Measurements from ENCODE around the gene CCT7. TPM values are rescaled to one million over a fixed set of nuclear protein-coding genes. Genes with fewer than 3 reads are reported as not detected.

Gene CCT7
- total and polyA plus RNA-seq, 10 of the 15 experiments (the other 5 are each of a cell fraction or from before 2014, with no cell fraction given), result 206 to 598 (median 486) TPM

DNA sequence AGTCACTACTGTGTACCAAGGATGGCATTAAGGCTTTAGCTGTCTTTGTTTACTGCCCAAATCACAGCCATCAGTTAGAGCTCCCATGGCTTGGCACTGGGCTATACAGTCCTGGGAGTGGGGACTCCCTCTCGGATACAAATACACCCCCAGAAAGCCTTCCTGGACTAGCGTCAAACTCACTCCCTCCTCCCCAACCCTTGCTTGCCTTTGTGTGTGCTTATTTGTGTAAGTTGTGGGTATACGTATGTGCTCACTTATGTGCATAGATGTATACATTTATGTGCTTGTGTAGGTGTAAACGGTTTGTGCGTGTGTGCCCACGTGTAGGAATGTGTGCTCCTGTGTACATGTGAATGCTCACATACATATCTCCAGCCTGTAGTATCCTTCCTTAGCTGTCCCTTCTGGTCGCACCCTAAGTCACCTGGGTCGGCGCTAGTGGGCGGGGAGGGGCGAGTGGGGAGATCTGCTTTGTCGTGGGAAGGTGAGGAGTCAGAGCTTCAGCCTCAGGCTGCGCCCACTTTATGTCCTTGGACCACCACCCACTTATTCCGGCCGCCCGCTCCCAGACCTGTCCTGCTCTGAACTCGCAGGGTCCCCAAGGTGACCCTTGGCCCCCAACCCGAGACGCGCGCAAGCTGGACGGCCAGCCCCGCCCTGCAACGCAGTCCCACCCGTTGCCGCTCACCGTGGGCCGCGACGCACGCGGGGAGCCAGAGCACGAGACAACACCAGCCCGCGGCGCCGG, 1.5 kb upstream of the CCT7 start:
- Histone ChIP-seq H2AFZ (ENCODE audit: control insufficient read depth, low read depth, low read length) (peak overlapping the region; percentile 86), H3K4me1 (ENCODE audit: control insufficient read depth, insufficient read depth, low read length) (peaks cover 4% of the 10 kb centered on the region), H3K27me3 (replicated peaks in 1 of 2; ENCODE audit: control insufficient read depth in 2 of 2, insufficient read depth in 2 of 2, low read length in 1 of 2) (no peaks in the 10 kb centered on the region), H3K9ac (ENCODE audit: control insufficient read depth, insufficient read depth, low read length) (peak overlapping the region; percentile 62; the same call in 1 of the 2 replicates), H3K36me3 (ENCODE audit: control insufficient read depth in 2 of 2, insufficient read depth in 2 of 2, low read length in 1 of 2) (peaks cover 0 to 6% of the 10 kb centered on the region in 2 experiments; a peak in 2 of 4 replicates), H3K27ac (ENCODE audit: control insufficient read depth, insufficient read depth) (peak overlapping the region; percentile 50), H3K4me3 (peak overlapping the region; percentile 78; the same call in 1 of the 2 replicates), H3K4me2 (ENCODE audit: control insufficient read depth, insufficient read depth) (peak overlapping the region; percentile 99), H3K9me3 (replicated peaks; ENCODE audit: control insufficient read depth, insufficient read depth, low read length) (no peaks in the 10 kb centered on the region), H4K20me1 (ENCODE audit: control insufficient read depth, insufficient read depth) (0 out of 2 replicates have a peak, but pooled peaks cover 4% of the 10 kb centered on the region), H3K79me2 (ENCODE audit: control insufficient read depth, insufficient read depth, low read length) (peaks cover 35% of the 10 kb centered on the region)
- ATAC-seq (peak; percentile 13), DNase-seq (ENCODE audit: low read depth, low spot score) (no peak), FAIRE-seq (no peak)
- in situ Hi-C loops (cut with MboI), result no loop called here
- BruUV-seq (replicated peaks), result no TSS peak
- intact Hi-C loops (cut with micrococcal nuclease; ENCODE audit: unreplicated experiment), result loop anchor here (5.0 kb wide), 1 partner anchor 155 kb away; the partner anchor contains the start of gene ALMS1
- ChIA-PET CTCF (interaction anchor here (0.9 to 9.8 kb wide), 5 partner anchors 13 to 127 kb away, joined by 3 to 99 read pairs (median 7); partner anchors contain the start of genes EGR4 and SMYD5), POLR2A (interaction anchor here (0.5 to 3.4 kb wide), 7 partner anchors 12 to 125 kb away, joined by 3 to 14 read pairs (median 4); partner anchors contain the start of genes FBXO41 and SMYD5), RAD21 (ENCODE audit: unreplicated experiment) (interaction anchor here (0.5 to 3.2 kb wide), 8 partner anchors 12 to 1718 kb away, joined by 3 to 22 read pairs (median 4); partner anchors contain the start of gene SMYD5), SMC1A (ENCODE audit: uncharacterized antibody, unreplicated experiment) (interaction anchor here (1.1 to 2.4 kb wide), 4 partner anchors 15 to 58 kb away, joined by 3 to 10 read pairs (median 6); no protein-coding TSS in a partner anchor)
- 6% methylated on average over 22 of the region's 37 CpGs for WGBS (ENCODE audit: insufficient coverage, insufficient replicate concordance, low lambda C conversion rate, missing lambda C conversion rate)
- TF ChIP-seq, protein P1, sequence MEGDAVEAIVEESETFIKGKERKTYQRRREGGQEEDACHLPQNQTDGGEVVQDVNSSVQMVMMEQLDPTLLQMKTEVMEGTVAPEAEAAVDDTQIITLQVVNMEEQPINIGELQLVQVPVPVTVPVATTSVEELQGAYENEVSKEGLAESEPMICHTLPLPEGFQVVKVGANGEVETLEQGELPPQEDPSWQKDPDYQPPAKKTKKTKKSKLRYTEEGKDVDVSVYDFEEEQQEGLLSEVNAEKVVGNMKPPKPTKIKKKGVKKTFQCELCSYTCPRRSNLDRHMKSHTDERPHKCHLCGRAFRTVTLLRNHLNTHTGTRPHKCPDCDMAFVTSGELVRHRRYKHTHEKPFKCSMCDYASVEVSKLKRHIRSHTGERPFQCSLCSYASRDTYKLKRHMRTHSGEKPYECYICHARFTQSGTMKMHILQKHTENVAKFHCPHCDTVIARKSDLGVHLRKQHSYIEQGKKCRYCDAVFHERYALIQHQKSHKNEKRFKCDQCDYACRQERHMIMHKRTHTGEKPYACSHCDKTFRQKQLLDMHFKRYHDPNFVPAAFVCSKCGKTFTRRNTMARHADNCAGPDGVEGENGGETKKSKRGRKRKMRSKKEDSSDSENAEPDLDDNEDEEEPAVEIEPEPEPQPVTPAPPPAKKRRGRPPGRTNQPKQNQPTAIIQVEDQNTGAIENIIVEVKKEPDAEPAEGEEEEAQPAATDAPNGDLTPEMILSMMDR (IDR thresholded peaks at IDR 0.05 in 2 of 3, conservative IDR thresholded peaks at IDR 0.05 in 1 of 3; ENCODE audit: control insufficient read depth in 2 of 3, extremely low read depth in 1 of 3, insufficient read depth in 1 of 3, low read depth in 3 of 3, low read length in 3 of 3), result peak in 2 of 3 experiments; percentile 10 to 12; a peak in 2 of 6 replicates
- peak; percentile 89 for TF ChIP-seq NR2F1 (conservative IDR thresholded peaks at IDR 0.05)
- TF ChIP-seq YY1 (IDR thresholded peaks at IDR 0.05; ENCODE audit: low read depth, low read length), result peak; percentile 23; the same call in 1 of the 2 replicates
- TF ChIP-seq NR2C1 (IDR thresholded peaks at IDR 0.05), result 0 out of 2 replicates have a peak, but pooled peaks have one; percentile 39
- TF ChIP-seq BHLHE40 (IDR thresholded peaks at IDR 0.05; ENCODE audit: borderline replicate concordance in 1 of 2, low read depth in 2 of 2, low read length in 1 of 2), result peak in 1 of 2 experiments; percentile 58; a peak in 2 of 4 replicates
- no peak for TF ChIP-seq SPI1 (IDR thresholded peaks at IDR 0.05; ENCODE audit: borderline replicate concordance, insufficient read depth, low read depth, low read length)
- TF ChIP-seq, protein P2, sequence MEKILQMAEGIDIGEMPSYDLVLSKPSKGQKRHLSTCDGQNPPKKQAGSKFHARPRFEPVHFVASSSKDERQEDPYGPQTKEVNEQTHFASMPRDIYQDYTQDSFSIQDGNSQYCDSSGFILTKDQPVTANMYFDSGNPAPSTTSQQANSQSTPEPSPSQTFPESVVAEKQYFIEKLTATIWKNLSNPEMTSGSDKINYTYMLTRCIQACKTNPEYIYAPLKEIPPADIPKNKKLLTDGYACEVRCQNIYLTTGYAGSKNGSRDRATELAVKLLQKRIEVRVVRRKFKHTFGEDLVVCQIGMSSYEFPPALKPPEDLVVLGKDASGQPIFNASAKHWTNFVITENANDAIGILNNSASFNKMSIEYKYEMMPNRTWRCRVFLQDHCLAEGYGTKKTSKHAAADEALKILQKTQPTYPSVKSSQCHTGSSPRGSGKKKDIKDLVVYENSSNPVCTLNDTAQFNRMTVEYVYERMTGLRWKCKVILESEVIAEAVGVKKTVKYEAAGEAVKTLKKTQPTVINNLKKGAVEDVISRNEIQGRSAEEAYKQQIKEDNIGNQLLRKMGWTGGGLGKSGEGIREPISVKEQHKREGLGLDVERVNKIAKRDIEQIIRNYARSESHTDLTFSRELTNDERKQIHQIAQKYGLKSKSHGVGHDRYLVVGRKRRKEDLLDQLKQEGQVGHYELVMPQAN (conservative IDR thresholded peaks at IDR 0.05), result peak; percentile 74
- TF ChIP-seq LARP7 (IDR thresholded peaks at IDR 0.05), result peak; percentile 53; the same call in 1 of the 2 replicates
- TF ChIP-seq HCFC1 (IDR thresholded peaks at IDR 0.05; ENCODE audit: low read length), result no peak
- TF ChIP-seq EZH2 (IDR thresholded peaks at IDR 0.05; ENCODE audit: borderline replicate concordance, control insufficient read depth, low read depth, low read length), result no peak
- TF ChIP-seq, protein P3, sequence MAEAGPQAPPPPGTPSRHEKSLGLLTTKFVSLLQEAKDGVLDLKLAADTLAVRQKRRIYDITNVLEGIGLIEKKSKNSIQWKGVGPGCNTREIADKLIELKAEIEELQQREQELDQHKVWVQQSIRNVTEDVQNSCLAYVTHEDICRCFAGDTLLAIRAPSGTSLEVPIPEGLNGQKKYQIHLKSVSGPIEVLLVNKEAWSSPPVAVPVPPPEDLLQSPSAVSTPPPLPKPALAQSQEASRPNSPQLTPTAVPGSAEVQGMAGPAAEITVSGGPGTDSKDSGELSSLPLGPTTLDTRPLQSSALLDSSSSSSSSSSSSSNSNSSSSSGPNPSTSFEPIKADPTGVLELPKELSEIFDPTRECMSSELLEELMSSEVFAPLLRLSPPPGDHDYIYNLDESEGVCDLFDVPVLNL (IDR thresholded peaks at IDR 0.05; ENCODE audit: low read depth, low read length), result no peak
- TF ChIP-seq BACH1 (IDR thresholded peaks at IDR 0.05; ENCODE audit: borderline replicate concordance), result peak; percentile 12; the same call in 1 of the 2 replicates
- 0 out of 2 replicates have a peak, but pooled peaks have one; percentile 58 for TF ChIP-seq SMARCA5 (IDR thresholded peaks at IDR 0.05)
- no peak for TF ChIP-seq CBFB (IDR thresholded peaks at IDR 0.05; ENCODE audit: low read depth)
- peak; percentile 13; the same call in 1 of the 2 replicates for TF ChIP-seq GATAD2B (conservative IDR thresholded peaks at IDR 0.05; ENCODE audit: low read depth)
- TF ChIP-seq RAD51 (IDR thresholded peaks at IDR 0.05), result no peak
- 0 out of 2 replicates have a peak, but pooled peaks have one; percentile 60 for TF ChIP-seq RB1 (IDR thresholded peaks at IDR 0.05; ENCODE audit: borderline replicate concordance)
